HepG2 (cell line): ENCODE data around the gene IRX3.

Source experiments
- EZH2 ChIP-seq: conservative IDR thresholded peaks from 2 replicates; pipeline ENCODE4 v1.6.1; 2012; ENCODE audit warnings: mild to moderate bottlenecking, low read depth, low read length, moderate library complexity
- FOXO4 ChIP-seq: sonication (generic); formaldehyde crosslinking; conservative IDR thresholded peaks from 2 replicates; pipeline ENCODE4 v1.8.1; 2023; ENCODE audit warnings: missing genetic modification reagents
- HCFC1 ChIP-seq: fragments of 150-350 bp; IDR thresholded peaks from 2 replicates; pipeline ENCODE4 v1.6.1; 2014; ENCODE audit warnings: low read depth, low read length
- KDM1A ChIP-seq: IDR thresholded peaks from 2 replicates; pipeline ENCODE4 v1.6.1; 2016; ENCODE audit warnings: missing compliant biosample characterization
- SMC3 ChIP-seq: IDR thresholded peaks from 2 replicates; pipeline ENCODE4 v1.6.1; 2011; ENCODE audit warnings: low read length, improper control_type of control experiment
- SP140L ChIP-seq: sonication (generic); formaldehyde crosslinking; IDR thresholded peaks from 2 replicates; pipeline ENCODE4 v1.4.0; 2020; ENCODE audit warnings: missing genetic modification reagents, borderline replicate concordance
- USF2 ChIP-seq, 2 experiments: sonication (generic) in 1 of 2; formaldehyde crosslinking in 1 of 2; IDR thresholded peaks; 2 replicates each; pipeline versions ENCODE4 v1.5.1 to v1.6.1; 2011 to 2020; ENCODE audit warnings: borderline replicate concordance in 1 of 2, low read depth in 1 of 2, low read length in 1 of 2, mild to moderate bottlenecking in 1 of 2, missing genetic modification reagents in 1 of 2, moderate library complexity in 1 of 2
- ZNF639 ChIP-seq: conservative IDR thresholded peaks from 2 replicates; pipeline ENCODE4 v1.6.1; 2018; ENCODE audit warnings: missing genetic modification reagents

GRCh38 chr16:54277845-54278703, 8.5 kb downstream of the IRX3 start:
- no peak for TF ChIP-seq FOXO4 (CRISPR knock-in tag)
- TF ChIP-seq HCFC1: no peak
- TF ChIP-seq SP140L (CRISPR knock-in tag): no peak
- TF ChIP-seq KDM1A (CRISPR knock-in tag): no peak
- TF ChIP-seq ZNF639 (CRISPR knock-in tag): no peak
- no peak for TF ChIP-seq EZH2
- no peak for TF ChIP-seq SMC3
- no peak for TF ChIP-seq USF2 (IDR thresholded peaks at IDR 0.05; ENCODE audit: low read depth, low read length)
- TF ChIP-seq USF2 (CRISPR knock-in tag; IDR thresholded peaks at IDR 0.05; ENCODE audit: borderline replicate concordance): no peak
